ENCODE measurements around the gene LCN9. TPM values are rescaled to one million over a fixed set of nuclear protein-coding genes. Genes with fewer than 3 reads are reported as not detected.

Gene LCN9
- not detected in 2 replicates for total RNA-seq

GRCh38 chr9:135662758-135663450, at the start of gene LCN9:
Gene LCN9, plus strand, starts transcription at chr9:135663309. Its CDS starts 13 bp downstream, at chr9:135663322.
- Mint-ChIP-seq H3K4me1 (ENCODE audit: low read depth) (no peaks in the 10 kb centered on the region), H3K4me3 (ENCODE audit: low read depth) (no peak within 1 kb of the TSS), H3K27me3 (ENCODE audit: low read depth) (no peaks in the 10 kb centered on the region), H3K27ac (no peak within 1 kb of the TSS), H3K9me3 (no peaks in the 10 kb centered on the region), H3K36me3 (ENCODE audit: low read depth) (no peaks in the 10 kb centered on the region)
- DNase-seq (ENCODE audit: low spot score) = no peak
- intact Hi-C loops (cut with micrococcal nuclease) = no loop called here

- DNase-seq (ENCODE audit: low spot score) = no peak
- Mint-ChIP-seq H3K4me3 (ENCODE audit: low read depth) (no peak overlapping the region), H3K36me3 (ENCODE audit: low read depth) (no peaks in the 10 kb centered on the region), H3K27me3 (ENCODE audit: low read depth) (no peaks in the 10 kb centered on the region), H3K4me1 (ENCODE audit: low read depth) (no peaks in the 10 kb centered on the region), H3K27ac (no peak overlapping the region), H3K9me3 (no peaks in the 10 kb centered on the region)
- intact Hi-C loops (cut with micrococcal nuclease) = no loop called here
Observed at GRCh38 chr9:135613946-135614805, 48.9 kb upstream of the LCN9 start.

GRCh38 chr9:135614821-135615665, 48.1 kb upstream of the LCN9 start:
- Mint-ChIP-seq H3K9me3 (no peaks in the 10 kb centered on the region), H3K36me3 (ENCODE audit: low read depth) (no peaks in the 10 kb centered on the region), H3K27me3 (ENCODE audit: low read depth) (no peaks in the 10 kb centered on the region), H3K4me3 (ENCODE audit: low read depth) (no peak overlapping the region), H3K27ac (no peak overlapping the region), H3K4me1 (ENCODE audit: low read depth) (no peaks in the 10 kb centered on the region)
- intact Hi-C loops (cut with micrococcal nuclease) = no loop called here
- DNase-seq (ENCODE audit: low spot score) = no peak

- no peaks in the 10 kb centered on the region for H3K27me3 Mint-ChIP-seq (ENCODE audit: low read depth)
Observed at GRCh38 chr9:135615666-135616618, 47.2 kb upstream of the LCN9 start.

GRCh38 chr9:135616619-135617537, 46.2 kb upstream of the LCN9 start:
- no peaks in the 10 kb centered on the region for H3K27me3 Mint-ChIP-seq (ENCODE audit: low read depth)
- H3K4me3 Mint-ChIP-seq (ENCODE audit: low read depth) = no peak overlapping the region
- no peaks in the 10 kb centered on the region for H3K9me3 Mint-ChIP-seq
- no peaks in the 10 kb centered on the region for H3K4me1 Mint-ChIP-seq (ENCODE audit: low read depth)
- no peak for DNase-seq (ENCODE audit: low spot score)
- no peaks in the 10 kb centered on the region for H3K36me3 Mint-ChIP-seq (ENCODE audit: low read depth)
- intact Hi-C loops (cut with micrococcal nuclease) = no loop called here
- no peak overlapping the region for H3K27ac Mint-ChIP-seq

More at GRCh38 chr9:135615666-135616618, 47.2 kb upstream of the LCN9 start:
- intact Hi-C loops (cut with micrococcal nuclease) = no loop called here
- no peaks in the 10 kb centered on the region for H3K36me3 Mint-ChIP-seq (ENCODE audit: low read depth)
- H3K4me1 Mint-ChIP-seq (ENCODE audit: low read depth) = no peaks in the 10 kb centered on the region
- H3K4me3 Mint-ChIP-seq (ENCODE audit: low read depth) = no peak overlapping the region
- no peaks in the 10 kb centered on the region for H3K9me3 Mint-ChIP-seq
- H3K27ac Mint-ChIP-seq = no peak overlapping the region
- no peak for DNase-seq (ENCODE audit: low spot score)

- Mint-ChIP-seq H3K9me3 (no peaks in the 10 kb centered on the region), H3K27ac (no peak overlapping the region)
Observed at GRCh38 chr9:135617538-135617900, 45.6 kb upstream of the LCN9 start.

GRCh38 chr9:135617991-135618411, 45.1 kb upstream of the LCN9 start:
- no peak for DNase-seq (ENCODE audit: low spot score)
- H3K27me3 Mint-ChIP-seq (ENCODE audit: low read depth) = no peaks in the 10 kb centered on the region
- H3K27ac Mint-ChIP-seq = no peak overlapping the region
- H3K4me1 Mint-ChIP-seq (ENCODE audit: low read depth) = no peaks in the 10 kb centered on the region
- intact Hi-C loops (cut with micrococcal nuclease) = no loop called here
- H3K4me3 Mint-ChIP-seq (ENCODE audit: low read depth) = no peak overlapping the region
- H3K36me3 Mint-ChIP-seq (ENCODE audit: low read depth) = no peaks in the 10 kb centered on the region
- no peaks in the 10 kb centered on the region for H3K9me3 Mint-ChIP-seq

More at GRCh38 chr9:135617538-135617900, 45.6 kb upstream of the LCN9 start:
- H3K4me3 Mint-ChIP-seq (ENCODE audit: low read depth) = no peak overlapping the region
- H3K4me1 Mint-ChIP-seq (ENCODE audit: low read depth) = no peaks in the 10 kb centered on the region
- no peaks in the 10 kb centered on the region for H3K36me3 Mint-ChIP-seq (ENCODE audit: low read depth)
- H3K27me3 Mint-ChIP-seq (ENCODE audit: low read depth) = no peaks in the 10 kb centered on the region
- DNase-seq (ENCODE audit: low spot score) = no peak
- intact Hi-C loops (cut with micrococcal nuclease) = no loop called here

GRCh38 chr9:135618866-135619598, 44.1 kb upstream of the LCN9 start:
- no peak overlapping the region for H3K27ac Mint-ChIP-seq
- no peak overlapping the region for H3K4me3 Mint-ChIP-seq (ENCODE audit: low read depth)
- H3K27me3 Mint-ChIP-seq (ENCODE audit: low read depth) = no peaks in the 10 kb centered on the region
- H3K4me1 Mint-ChIP-seq (ENCODE audit: low read depth) = no peaks in the 10 kb centered on the region
- H3K36me3 Mint-ChIP-seq (ENCODE audit: low read depth) = no peaks in the 10 kb centered on the region
- no peak for DNase-seq (ENCODE audit: low spot score)
- H3K9me3 Mint-ChIP-seq = no peaks in the 10 kb centered on the region
- intact Hi-C loops (cut with micrococcal nuclease) = no loop called here

- Mint-ChIP-seq H3K4me1 (ENCODE audit: low read depth) (no peaks in the 10 kb centered on the region), H3K27ac (no peak overlapping the region), H3K4me3 (ENCODE audit: low read depth) (no peak overlapping the region), H3K27me3 (ENCODE audit: low read depth) (no peaks in the 10 kb centered on the region), H3K9me3 (no peaks in the 10 kb centered on the region), H3K36me3 (ENCODE audit: low read depth) (no peaks in the 10 kb centered on the region)
- no peak for DNase-seq (ENCODE audit: low spot score)
- intact Hi-C loops (cut with micrococcal nuclease) = no loop called here
Observed at GRCh38 chr9:135619599-135619886, 43.6 kb upstream of the LCN9 start.

GRCh38 chr9:135620558-135620957, 42.6 kb upstream of the LCN9 start:
- Mint-ChIP-seq H3K4me3 (ENCODE audit: low read depth) (no peak overlapping the region), H3K4me1 (ENCODE audit: low read depth) (no peaks in the 10 kb centered on the region), H3K27ac (no peak overlapping the region), H3K36me3 (ENCODE audit: low read depth) (no peaks in the 10 kb centered on the region), H3K9me3 (no peaks in the 10 kb centered on the region), H3K27me3 (ENCODE audit: low read depth) (no peaks in the 10 kb centered on the region)
- no peak for DNase-seq (ENCODE audit: low spot score)
- intact Hi-C loops (cut with micrococcal nuclease) = no loop called here
